GM12878 (cell line): ENCODE measurements around the gene RAET1G. TPM values are rescaled to one million over a fixed set of nuclear protein-coding genes. Genes with fewer than 3 reads are reported as not detected.

ENCODE experiments used
- ATAC-seq: fragments of 200-7000 bp; cut with Tn5 transposase; 3 replicates; pipeline ENCODE4 v1.9.1; 2020; ENCODE audit warnings: mild to moderate bottlenecking, moderate library complexity
- BruUV-seq: library from RNA; stranded (reverse); fragments of 400-500 nt; replicated peaks from 2 replicates; lab custom pipeline; 2021; lab: Mats Ljungman, UMichigan
- CTCF ChIA-PET: fragments of 300-600 bp; sonication (Branson Sonifier 250); formaldehyde crosslinking; extraction: SDS; loops from one replicate; lab custom pipeline; 2021; ENCODE audit warnings: inconsistent platforms; lab: Yijun Ruan, JAX
- POLR2A ChIA-PET: fragments of 350-600 bp; formaldehyde crosslinking; extraction: SDS; loops from one replicate; lab custom pipeline; 2021; ENCODE audit warnings: inconsistent platforms; lab: Charles Lee
- RAD21 ChIA-PET: fragments of 300-600 bp; sonication (Branson Sonifier 250); formaldehyde crosslinking; loops from one replicate; lab custom pipeline; 2023; ENCODE audit warnings: antibody characterized with exemption; ENCODE audit not compliant: unreplicated experiment; lab: Charles Lee
- SMC1A ChIA-PET: fragments of 300-600 bp; sonication (Branson Sonifier 250); formaldehyde crosslinking; loops from one replicate; lab custom pipeline; 2023; ENCODE audit not compliant: unreplicated experiment, uncharacterized antibody; lab: Charles Lee
- DNase-seq: peaks from one replicate; pipeline ENCODE4 v3.0.0-alpha.2; 2011; ENCODE audit warnings: low read depth, low spot score
- FAIRE-seq: peaks from 3 replicates; lab custom pipeline; 2011; peaks lifted over from hg19 to GRCh38; lab: Jason Lieb, UNC
- H2AFZ ChIP-seq: 2 replicates; pipeline ENCODE4 v1.6.0; 2011; ENCODE audit warnings: low read depth, low read length, control low read depth; ENCODE audit not compliant: control insufficient read depth
- H3K27ac ChIP-seq: 2 replicates; pipeline ENCODE4 v1.5.1; 2011; ENCODE audit warnings: control low read depth; ENCODE audit not compliant: control insufficient read depth, insufficient read depth
- H3K27me3 ChIP-seq, 2 experiments: replicated peaks in 1 of 2; 2 replicates each; pipeline versions ENCODE4 v1.6.0 to v1.6.1; 2011; ENCODE audit warnings: low read length in 1 of 2; ENCODE audit not compliant: control insufficient read depth in 2 of 2, insufficient read depth in 2 of 2
- H3K36me3 ChIP-seq, 2 experiments: 2 replicates each; pipeline ENCODE4 v1.5.1; 2011; ENCODE audit warnings: low read length in 1 of 2; ENCODE audit not compliant: control insufficient read depth in 2 of 2, insufficient read depth in 2 of 2
- H3K4me1 ChIP-seq: 2 replicates; pipeline ENCODE4 v1.6.1; 2011; ENCODE audit warnings: mild to moderate bottlenecking, low read length, moderate library complexity, mixed read lengths; ENCODE audit not compliant: control insufficient read depth, insufficient read depth
- H3K4me2 ChIP-seq: 2 replicates; pipeline ENCODE4 v1.6.0; 2011; ENCODE audit warnings: control low read depth; ENCODE audit not compliant: control insufficient read depth, insufficient read depth
- H3K4me3 ChIP-seq: fragments of 200-600 bp; sonication (generic); 2 replicates; pipeline ENCODE4 v1.5.1; 2016
- H3K79me2 ChIP-seq: 2 replicates; pipeline ENCODE4 v1.6.0; 2011; ENCODE audit warnings: low read length; ENCODE audit not compliant: control insufficient read depth, insufficient read depth
- H3K9ac ChIP-seq: 2 replicates; pipeline ENCODE4 v1.8.0; 2011; ENCODE audit warnings: low read length, control low read depth, mixed read lengths; ENCODE audit not compliant: control insufficient read depth, insufficient read depth
- H3K9me3 ChIP-seq: replicated peaks from 3 replicates; pipeline ENCODE4 v1.5.1; 2011; ENCODE audit warnings: mild to moderate bottlenecking, low read length; ENCODE audit not compliant: control insufficient read depth, insufficient read depth
- H4K20me1 ChIP-seq: 2 replicates; pipeline ENCODE4 v1.6.0; 2011; ENCODE audit not compliant: control insufficient read depth, insufficient read depth
- BHLHE40 ChIP-seq, 2 experiments: fragments of 450-650 bp in 1 of 2; IDR thresholded peaks; 2 replicates each; pipeline ENCODE4 v1.6.1; 2011 to 2017; ENCODE audit warnings: low read depth in 2 of 2, borderline replicate concordance in 1 of 2, improper control_type of control experiment in 1 of 2, low read length in 1 of 2, mild to moderate bottlenecking in 1 of 2
- MEF2B ChIP-seq: fragments of 450-650 bp; IDR thresholded peaks from 2 replicates; pipeline ENCODE4 v1.6.1; 2018; ENCODE audit warnings: mild to moderate bottlenecking, moderate library complexity; ENCODE audit not compliant: partially characterized antibody, poor library complexity, severe bottlenecking
- NRF1 ChIP-seq: conservative IDR thresholded peaks from 2 replicates; pipeline ENCODE4 v1.6.1; 2011; ENCODE audit warnings: mild to moderate bottlenecking, low read depth, low read length, improper control_type of control experiment
- RFX5 ChIP-seq: IDR thresholded peaks from 2 replicates; pipeline ENCODE4 v1.6.1; 2011; ENCODE audit warnings: low read depth, low read length, improper control_type of control experiment
- SPI1 ChIP-seq: IDR thresholded peaks from 2 replicates; pipeline ENCODE4 v1.6.1; 2011; ENCODE audit warnings: low read depth, mild to moderate bottlenecking, low read length, moderate library complexity, borderline replicate concordance; ENCODE audit not compliant: insufficient read depth
- SREBF2 ChIP-seq: IDR thresholded peaks from 2 replicates; pipeline ENCODE4 v1.6.1; 2012; ENCODE audit warnings: mild to moderate bottlenecking, low read length
- SUZ12 ChIP-seq: fragments of 200-600 bp; sonication (generic); IDR thresholded peaks from one replicate; pipeline ENCODE4 v1.6.1; 2018; ENCODE audit warnings: antibody characterized with exemption, mild to moderate bottlenecking; ENCODE audit not compliant: unreplicated experiment
- TARDBP ChIP-seq: IDR thresholded peaks from 2 replicates; pipeline ENCODE4 v1.6.1; 2016; ENCODE audit warnings: borderline replicate concordance
- ZBED1 ChIP-seq: IDR thresholded peaks from 2 replicates; pipeline ENCODE4 v1.6.1; 2016; ENCODE audit warnings: borderline replicate concordance
- WGBS: methylation state at CpG from one replicate; pipeline ENCODE4 v1.1.6; 2016; ENCODE audit warnings: low lambda C conversion rate; ENCODE audit not compliant: insufficient replicate concordance, insufficient coverage; ENCODE audit errors: missing lambda C conversion rate; 5-methylcytosine and 5-hydroxymethylcytosine counted together
- in situ Hi-C: fragments of 300-500 bp; cut with MboI; formaldehyde crosslinking; loops from 9 replicates; pipeline ENCODE4 v1.14.3; 2018; ENCODE audit warnings: mixed read lengths
- intact Hi-C: fragments of 100-400 bp; cut with micrococcal nuclease; formaldehyde crosslinking; loops from one replicate; pipeline ENCODE4 v1.14.2; 2022; ENCODE audit not compliant: unreplicated experiment
- polyA plus RNA-seq, 11 experiments: library from polyadenylated mRNA; depleted of rRNA in 4 of 11; unstranded in 6 of 11; stranded (reverse) in 5 of 11; fragments of >200 nt; fragmentation: Nextera tagmentation in 4 of 11; fragmentation: Illumina TruSeq in 1 of 11; extraction: Ambion mirVana in 4 of 11; extraction: Trizol in 1 of 11; gene quantifications; 1 replicate in 1 of 11; 2 replicates in 10 of 11; pipeline versions ENCODE4 v1.2.1 to v1.2.3, GENCODE V29; 2011 to 2016; ENCODE audit warnings: inconsistent platforms in 2 of 11, missing spikeins in 2 of 11, low read depth in 1 of 11
- total RNA-seq, 4 experiments: library from RNA; depleted of rRNA in 3 of 4; stranded (reverse); fragments of >200 nt in 3 of 4; fragmentation: Illumina TruSeq in 1 of 4; extraction: Trizol in 1 of 4; gene quantifications; 2 replicates each; pipeline versions ENCODE4 v1.2.1 to v1.2.3, GENCODE V29; 2013 to 2021
- TF ChIP-seq, protein P1 (sequence below): fragments of 450-650 bp; IDR thresholded peaks from 2 replicates; pipeline ENCODE4 v1.6.1; 2018; ENCODE audit warnings: borderline replicate concordance, mild to moderate bottlenecking; ENCODE audit not compliant: partially characterized antibody

Gene RAET1G
- total and polyA plus RNA-seq, 10 of the 15 experiments (the other 5 are each of a cell fraction or from before 2014, with no cell fraction given), result not detected

DNA sequence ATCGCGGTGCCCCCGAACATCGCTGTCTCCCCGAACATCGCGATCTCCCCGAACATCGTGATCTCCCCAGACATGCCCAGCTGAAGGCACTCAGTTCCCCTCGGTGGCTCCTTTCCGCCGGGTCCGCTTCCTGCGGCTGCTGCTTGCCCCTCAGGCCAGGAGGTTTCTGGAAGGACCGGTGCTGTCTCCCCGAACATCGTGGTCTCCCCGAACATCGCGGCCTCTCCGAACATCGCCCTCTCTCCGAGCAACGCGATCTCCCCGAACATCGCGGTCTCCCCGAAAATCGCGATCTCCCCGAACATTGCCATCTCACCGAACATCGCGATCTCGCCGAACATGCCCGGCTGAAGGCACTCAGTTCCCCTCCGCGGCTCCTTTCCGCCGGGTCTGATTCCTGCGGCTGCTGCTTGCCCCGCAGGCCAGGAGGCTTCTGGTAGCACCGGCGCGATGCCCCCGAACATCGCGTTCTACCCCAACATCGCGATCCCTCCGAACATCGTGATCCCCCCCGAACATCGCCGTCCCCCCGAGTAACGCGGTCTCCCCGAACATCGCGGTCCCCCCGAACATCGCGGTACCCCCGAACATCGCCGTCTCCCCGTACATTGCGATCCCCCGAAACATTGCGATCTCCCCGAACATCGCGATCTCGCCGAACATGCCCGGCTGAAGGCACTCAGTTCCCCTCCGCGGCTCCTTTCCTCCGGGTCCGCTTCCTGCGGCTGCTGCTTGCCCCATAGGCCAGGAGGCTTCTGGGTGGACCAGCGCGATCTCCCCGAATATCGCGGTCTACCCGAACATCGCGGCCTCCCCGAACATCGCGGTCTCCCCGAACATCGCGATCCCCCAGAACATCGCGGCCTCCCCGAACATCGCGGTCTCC, 41.6 kb upstream of the RAET1G start:
- BruUV-seq, result no TSS peak
- CTCF ChIA-PET, result no interaction called here
- SMC1A ChIA-PET, result no interaction called here
- H3K36me3 ChIP-seq, result no peaks in the 10 kb centered on the region
- peak; percentile 48; the same call in 1 of the 2 replicates for TF ChIP-seq ZBED1
- no peak for TF ChIP-seq RFX5
- peak; percentile 54 for TF ChIP-seq SUZ12
- no peak for TF ChIP-seq TARDBP
- TF ChIP-seq, all 136 proteins: peak for 2
- ATAC-seq, result no peak
- no peak overlapping the region for H2AFZ ChIP-seq
- no peaks in the 10 kb centered on the region for H4K20me1 ChIP-seq
- in situ Hi-C loops (no loop called here), intact Hi-C loops (no loop called here)
- H3K27ac ChIP-seq, result no peak overlapping the region
- peaks cover 7% of the 10 kb centered on the region for H3K4me1 ChIP-seq
- no peak overlapping the region for H3K9ac ChIP-seq
- H3K9me3 ChIP-seq, result peaks cover 17% of the 10 kb centered on the region; the same call in 2 of the 3 replicates
- peak overlapping the region; percentile 89 for H3K4me2 ChIP-seq
- H3K4me3 ChIP-seq, result no peak overlapping the region
- H3K79me2 ChIP-seq, result no peaks in the 10 kb centered on the region
- ChIA-PET RAD21 (no interaction called here), POLR2A (no interaction called here)
- FAIRE-seq, result no peak
- no peak for DNase-seq
- 10% methylated on average over 88 of the region's 103 CpGs for WGBS
- H3K27me3 ChIP-seq, result peaks cover 15 to 21% of the 10 kb centered on the region in 2 experiments

GRCh38 chr6:149963462-149964307, 40.8 kb upstream of the RAET1G start, which contains the start of gene ULBP1:
Gene ULBP1, plus strand, starts transcription at chr6:149963943. Its CDS starts 107 bp downstream, at chr6:149964050.
- RAD21 ChIA-PET, result no interaction called here
- peak within 1 kb of the TSS; percentile 89 for H3K4me2 ChIP-seq
- peak within 1 kb of the TSS; percentile 15; the same call in 1 of the 2 replicates for H2AFZ ChIP-seq
- SMC1A ChIA-PET, result no interaction called here
- no peaks in the 10 kb centered on the region for H3K79me2 ChIP-seq
- CTCF ChIA-PET, result no interaction called here
- 7% methylated on average over 69 of the region's 69 CpGs for WGBS
- BruUV-seq, result no TSS peak
- H3K27ac ChIP-seq, result no peak within 1 kb of the TSS
- H3K9me3 ChIP-seq, result peaks cover 17% of the 10 kb centered on the region; the same call in 2 of the 3 replicates
- no peaks in the 10 kb centered on the region for H4K20me1 ChIP-seq
- H3K36me3 ChIP-seq, result no peaks in the 10 kb centered on the region
- intact Hi-C loops (no loop called here), in situ Hi-C loops (no loop called here)
- DNase-seq (no peak), ATAC-seq (peak; percentile 37), FAIRE-seq (no peak)
- peaks cover 18 to 21% of the 10 kb centered on the region in 2 experiments for H3K27me3 ChIP-seq
- H3K4me3 ChIP-seq, result peak within 1 kb of the TSS; percentile 35; the same call in 1 of the 2 replicates
- POLR2A ChIA-PET, result no interaction called here
- H3K4me1 ChIP-seq, result peaks cover 7% of the 10 kb centered on the region
- H3K9ac ChIP-seq, result no peak within 1 kb of the TSS
- TF ChIP-seq SPI1 (0 out of 2 replicates have a peak, but pooled peaks have one; percentile 6), MEF2B (no peak), SREBF2 (no peak), NRF1 (0 out of 2 replicates have a peak, but pooled peaks have one; percentile 4), BHLHE40 (IDR thresholded peaks at IDR 0.05; ENCODE audit: borderline replicate concordance in 1 of 2, low read depth in 2 of 2, low read length in 1 of 2) (0 out of 4 replicates have a peak, but pooled peaks of 1 of the 2 experiments have one; percentile 6)
- TF ChIP-seq, protein P1, sequence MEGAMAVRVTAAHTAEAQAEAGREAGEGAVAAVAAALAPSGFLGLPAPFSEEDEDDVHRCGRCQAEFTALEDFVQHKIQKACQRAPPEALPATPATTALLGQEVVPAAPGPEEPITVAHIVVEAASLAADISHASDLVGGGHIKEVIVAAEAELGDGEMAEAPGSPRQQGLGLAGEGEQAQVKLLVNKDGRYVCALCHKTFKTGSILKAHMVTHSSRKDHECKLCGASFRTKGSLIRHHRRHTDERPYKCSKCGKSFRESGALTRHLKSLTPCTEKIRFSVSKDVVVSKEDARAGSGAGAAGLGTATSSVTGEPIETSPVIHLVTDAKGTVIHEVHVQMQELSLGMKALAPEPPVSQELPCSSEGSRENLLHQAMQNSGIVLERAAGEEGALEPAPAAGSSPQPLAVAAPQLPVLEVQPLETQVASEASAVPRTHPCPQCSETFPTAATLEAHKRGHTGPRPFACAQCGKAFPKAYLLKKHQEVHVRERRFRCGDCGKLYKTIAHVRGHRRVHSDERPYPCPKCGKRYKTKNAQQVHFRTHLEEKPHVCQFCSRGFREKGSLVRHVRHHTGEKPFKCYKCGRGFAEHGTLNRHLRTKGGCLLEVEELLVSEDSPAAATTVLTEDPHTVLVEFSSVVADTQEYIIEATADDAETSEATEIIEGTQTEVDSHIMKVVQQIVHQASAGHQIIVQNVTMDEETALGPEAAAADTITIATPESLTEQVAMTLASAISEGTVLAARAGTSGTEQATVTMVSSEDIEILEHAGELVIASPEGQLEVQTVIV, result no peak
